Transverse colon (tissue), 3 donors: ENCODE results near the gene ZNF641.

Source experiments
- CTCF ChIP-seq, 5 experiments: fragments of 200-600 bp in 3 of 5; fragments of 450-650 bp in 2 of 5; sonication (generic) in 3 of 5; IDR thresholded peaks; 1 replicate in 2 of 5; 2 replicates in 3 of 5; pipeline ENCODE4 v1.5.1; 2016 to 2017; ENCODE audit warnings: antibody characterized with exemption in 5 of 5, inconsistent platforms in 3 of 5, mild to moderate bottlenecking in 2 of 5, moderate library complexity in 1 of 5
- POLR2A ChIP-seq: fragments of 450-650 bp; IDR thresholded peaks from one replicate; pipeline ENCODE4 v1.6.1; 2016; ENCODE audit warnings: antibody characterized with exemption, mild to moderate bottlenecking, moderate library complexity

GRCh38 chr12:48361664-48362339 lies 11.1 kb upstream of the ZNF641 start:
- TF ChIP-seq CTCF (IDR thresholded peaks at IDR 0.05) (no peak), POLR2A (no peak)
